Activated T-cell treated with anti-CD3 and anti-CD28 coated beads, Interleukin-2, amount 50 U/mL, for 24 hours (primary cell): ENCODE results near the gene PDE1C.

ENCODE experiments used
- DNase-seq: peaks from one replicate; pipeline ENCODE4 v3.0.0-alpha.2; 2020
- H3K27ac Mint-ChIP-seq: 2 replicates; pipeline ENCODE4 v1.8.0; 2020; ENCODE audit warnings: mild to moderate bottlenecking, mixed read lengths
- H3K27me3 Mint-ChIP-seq: 2 replicates; pipeline ENCODE4 v1.8.0; 2020; ENCODE audit warnings: mixed read lengths
- H3K36me3 Mint-ChIP-seq: 2 replicates; pipeline ENCODE4 v1.8.0; 2020; ENCODE audit warnings: low read depth, mixed read lengths
- H3K4me1 Mint-ChIP-seq: 2 replicates; pipeline ENCODE4 v1.8.0; 2020; ENCODE audit warnings: low read depth, mixed read lengths
- H3K4me3 Mint-ChIP-seq: 2 replicates; pipeline ENCODE4 v1.8.0; 2020; ENCODE audit warnings: mild to moderate bottlenecking, moderate library complexity, mixed read lengths
- H3K9me3 Mint-ChIP-seq: 2 replicates; pipeline ENCODE4 v1.8.0; 2020; ENCODE audit warnings: mixed read lengths

The PDE1C gene

DNA sequence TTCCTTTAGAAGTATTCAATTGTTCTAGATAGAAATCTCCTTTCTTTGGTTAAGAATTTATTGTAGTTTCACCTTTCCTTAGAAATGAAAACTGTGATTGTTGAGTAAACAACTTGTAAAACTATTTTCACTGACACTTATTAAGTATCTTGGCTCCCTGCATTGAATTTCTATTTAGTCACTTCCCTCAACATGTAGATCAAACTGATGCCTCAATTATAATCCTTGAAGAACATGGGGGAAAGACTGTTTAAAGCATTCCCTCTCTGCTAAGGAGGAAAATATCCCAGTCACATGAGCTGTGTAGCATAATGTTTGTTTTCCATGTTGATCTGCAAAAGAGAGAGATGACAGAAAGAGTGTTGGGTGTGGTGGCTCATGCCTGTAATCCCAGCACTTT lies 99.7 kb downstream of the PDE1C start:
- H3K4me3 Mint-ChIP-seq = no peak overlapping the region
- no peak overlapping the region for H3K27ac Mint-ChIP-seq
- H3K4me1 Mint-ChIP-seq = no peaks in the 10 kb centered on the region
- no peak for DNase-seq
- no peaks in the 10 kb centered on the region for H3K27me3 Mint-ChIP-seq
- H3K36me3 Mint-ChIP-seq = no peaks in the 10 kb centered on the region
- peaks cover 2% of the 10 kb centered on the region for H3K9me3 Mint-ChIP-seq

- H3K9me3 Mint-ChIP-seq = peaks cover 5% of the 10 kb centered on the region
- no peak overlapping the region for H3K27ac Mint-ChIP-seq
- no peaks in the 10 kb centered on the region for H3K36me3 Mint-ChIP-seq
- no peak for DNase-seq
- no peak overlapping the region for H3K4me3 Mint-ChIP-seq
- no peaks in the 10 kb centered on the region for H3K27me3 Mint-ChIP-seq
- H3K4me1 Mint-ChIP-seq = no peaks in the 10 kb centered on the region
Observed at GRCh38 chr7:31963569-31964175, 106.5 kb downstream of the PDE1C start.

DNA sequence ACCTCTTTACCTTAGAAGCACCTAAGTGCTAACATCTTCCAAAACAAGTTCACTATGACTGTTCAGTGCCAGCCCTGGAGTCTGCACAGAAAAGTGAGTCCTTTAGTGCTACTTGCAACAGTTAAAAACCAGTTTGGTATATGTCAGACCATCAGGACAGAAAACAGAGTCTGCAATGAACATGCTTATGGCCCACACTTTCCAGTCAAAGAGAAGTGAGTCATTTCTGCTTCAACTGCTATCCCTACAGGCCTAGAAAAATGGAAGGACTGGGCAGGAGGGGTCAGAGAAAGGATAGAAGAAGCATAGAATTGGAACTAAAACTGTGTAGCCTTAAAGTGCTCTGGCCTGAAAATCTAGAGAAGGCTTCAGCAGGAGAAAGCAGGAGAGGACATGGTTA lies 108.0 kb downstream of the PDE1C start:
- Mint-ChIP-seq H3K4me1 (no peaks in the 10 kb centered on the region), H3K27me3 (no peaks in the 10 kb centered on the region), H3K9me3 (peaks cover 5% of the 10 kb centered on the region), H3K27ac (no peak overlapping the region), H3K4me3 (no peak overlapping the region), H3K36me3 (no peaks in the 10 kb centered on the region)
- no peak for DNase-seq

GRCh38 chr7:31958226-31958625 lies 112.0 kb downstream of the PDE1C start:
- Mint-ChIP-seq H3K27me3 (no peaks in the 10 kb centered on the region), H3K27ac (no peak overlapping the region), H3K4me3 (no peak overlapping the region), H3K9me3 (peaks cover 2% of the 10 kb centered on the region), H3K36me3 (no peaks in the 10 kb centered on the region), H3K4me1 (no peaks in the 10 kb centered on the region)
- DNase-seq = no peak

DNA sequence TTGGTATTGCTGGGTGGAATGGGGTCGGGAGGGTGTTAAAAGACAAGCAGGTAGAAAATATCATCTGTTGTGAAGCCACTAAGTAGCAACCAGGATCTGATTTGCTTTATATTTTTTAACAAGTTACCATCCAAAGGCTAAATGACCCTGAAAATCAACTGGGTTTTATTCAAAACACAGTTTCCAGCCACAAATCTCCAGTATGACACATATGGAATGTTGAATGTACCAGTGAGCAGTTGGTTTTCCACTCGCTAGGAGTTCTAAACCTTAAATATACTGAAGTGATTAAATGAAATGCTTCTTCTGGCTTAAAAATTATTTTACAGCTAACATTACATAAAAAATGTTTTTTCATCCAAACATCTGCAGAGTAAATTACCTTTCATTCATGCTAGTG lies 112.5 kb downstream of the PDE1C start:
- H3K4me1 Mint-ChIP-seq = no peaks in the 10 kb centered on the region
- H3K36me3 Mint-ChIP-seq = no peaks in the 10 kb centered on the region
- no peak for DNase-seq
- no peak overlapping the region for H3K27ac Mint-ChIP-seq
- no peaks in the 10 kb centered on the region for H3K27me3 Mint-ChIP-seq
- H3K9me3 Mint-ChIP-seq = peaks cover 2% of the 10 kb centered on the region
- H3K4me3 Mint-ChIP-seq = no peak overlapping the region

GRCh38 chr7:31957090-31957720 lies 113.0 kb downstream of the PDE1C start:
- Mint-ChIP-seq H3K4me3 (no peak overlapping the region), H3K27me3 (no peaks in the 10 kb centered on the region), H3K9me3 (peaks cover 2% of the 10 kb centered on the region), H3K27ac (no peak overlapping the region), H3K36me3 (no peaks in the 10 kb centered on the region), H3K4me1 (no peaks in the 10 kb centered on the region)
- no peak for DNase-seq

GRCh38 chr7:31955641-31956040 lies 114.6 kb downstream of the PDE1C start:
- Mint-ChIP-seq H3K9me3 (no peaks in the 10 kb centered on the region), H3K27me3 (no peaks in the 10 kb centered on the region), H3K36me3 (no peaks in the 10 kb centered on the region), H3K27ac (no peak overlapping the region), H3K4me1 (no peaks in the 10 kb centered on the region), H3K4me3 (no peak overlapping the region)
- no peak for DNase-seq

GRCh38 chr7:31955021-31955420 lies 115.2 kb downstream of the PDE1C start:
- Mint-ChIP-seq H3K27me3 (no peaks in the 10 kb centered on the region), H3K9me3 (no peaks in the 10 kb centered on the region), H3K27ac (no peak overlapping the region), H3K36me3 (no peaks in the 10 kb centered on the region), H3K4me1 (no peaks in the 10 kb centered on the region), H3K4me3 (no peak overlapping the region)
- no peak for DNase-seq

GRCh38 chr7:31954500-31954899 lies 115.7 kb downstream of the PDE1C start:
- no peak overlapping the region for H3K27ac Mint-ChIP-seq
- no peak for DNase-seq
- no peak overlapping the region for H3K4me3 Mint-ChIP-seq
- no peaks in the 10 kb centered on the region for H3K4me1 Mint-ChIP-seq
- H3K27me3 Mint-ChIP-seq = no peaks in the 10 kb centered on the region
- no peaks in the 10 kb centered on the region for H3K9me3 Mint-ChIP-seq
- H3K36me3 Mint-ChIP-seq = no peaks in the 10 kb centered on the region

DNA sequence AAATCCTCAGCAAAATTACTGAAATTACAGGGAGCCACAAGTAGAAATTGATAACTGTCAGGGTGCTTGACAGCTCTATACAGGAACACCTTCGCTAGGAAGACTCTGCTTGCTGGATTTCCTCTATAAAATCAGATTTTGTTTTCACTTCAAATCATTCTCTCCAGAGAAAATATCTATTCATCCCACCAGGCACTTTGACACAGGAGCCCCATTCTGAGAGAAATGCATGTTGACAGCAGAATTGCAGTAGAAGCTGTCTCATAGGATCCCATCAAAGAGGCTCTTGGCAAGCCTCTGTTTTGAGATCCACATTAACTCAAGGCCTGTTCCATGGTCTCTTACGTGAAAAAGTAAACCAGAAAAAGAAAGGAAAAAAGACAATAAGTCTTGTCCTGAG lies 116.8 kb downstream of the PDE1C start:
- H3K4me1 Mint-ChIP-seq = no peaks in the 10 kb centered on the region
- DNase-seq = no peak
- H3K27ac Mint-ChIP-seq = no peak overlapping the region
- H3K9me3 Mint-ChIP-seq = no peaks in the 10 kb centered on the region
- H3K36me3 Mint-ChIP-seq = no peaks in the 10 kb centered on the region
- no peak overlapping the region for H3K4me3 Mint-ChIP-seq
- no peaks in the 10 kb centered on the region for H3K27me3 Mint-ChIP-seq

GRCh38 chr7:31950091-31950755 lies 120.0 kb downstream of the PDE1C start:
- no peak for DNase-seq
- H3K36me3 Mint-ChIP-seq = no peaks in the 10 kb centered on the region
- no peak overlapping the region for H3K27ac Mint-ChIP-seq
- H3K27me3 Mint-ChIP-seq = no peaks in the 10 kb centered on the region
- H3K4me3 Mint-ChIP-seq = no peak overlapping the region
- peaks cover 5% of the 10 kb centered on the region for H3K9me3 Mint-ChIP-seq
- H3K4me1 Mint-ChIP-seq = no peaks in the 10 kb centered on the region

DNA sequence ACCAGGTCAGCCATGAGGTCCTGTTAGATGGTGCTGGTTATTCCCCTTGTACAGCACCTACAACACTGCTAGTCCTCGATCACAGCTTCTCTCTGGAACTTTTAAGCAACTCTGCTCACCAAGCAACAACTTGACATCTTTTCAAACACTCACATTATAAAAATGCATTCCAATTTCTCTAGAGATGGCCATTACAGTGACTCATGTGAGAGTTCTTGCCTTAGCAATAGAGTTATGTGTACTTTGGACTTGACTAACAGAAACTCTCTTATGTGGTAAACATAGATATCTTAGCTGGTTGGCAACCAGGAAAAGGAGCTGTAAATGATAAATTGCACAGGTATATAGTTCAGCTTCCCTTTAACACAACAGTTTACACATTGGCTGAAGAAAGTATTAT lies 122.2 kb downstream of the PDE1C start:
- DNase-seq = no peak
- Mint-ChIP-seq H3K27ac (no peak overlapping the region), H3K4me3 (no peak overlapping the region), H3K27me3 (no peaks in the 10 kb centered on the region), H3K4me1 (no peaks in the 10 kb centered on the region), H3K9me3 (peaks cover 9% of the 10 kb centered on the region), H3K36me3 (no peaks in the 10 kb centered on the region)

- Mint-ChIP-seq H3K4me3 (no peak overlapping the region), H3K27ac (no peak overlapping the region), H3K9me3 (peaks cover 16% of the 10 kb centered on the region), H3K27me3 (no peaks in the 10 kb centered on the region), H3K4me1 (no peaks in the 10 kb centered on the region), H3K36me3 (no peaks in the 10 kb centered on the region)
- DNase-seq = no peak
Observed at GRCh38 chr7:31940167-31940566, 130.0 kb downstream of the PDE1C start.

DNA sequence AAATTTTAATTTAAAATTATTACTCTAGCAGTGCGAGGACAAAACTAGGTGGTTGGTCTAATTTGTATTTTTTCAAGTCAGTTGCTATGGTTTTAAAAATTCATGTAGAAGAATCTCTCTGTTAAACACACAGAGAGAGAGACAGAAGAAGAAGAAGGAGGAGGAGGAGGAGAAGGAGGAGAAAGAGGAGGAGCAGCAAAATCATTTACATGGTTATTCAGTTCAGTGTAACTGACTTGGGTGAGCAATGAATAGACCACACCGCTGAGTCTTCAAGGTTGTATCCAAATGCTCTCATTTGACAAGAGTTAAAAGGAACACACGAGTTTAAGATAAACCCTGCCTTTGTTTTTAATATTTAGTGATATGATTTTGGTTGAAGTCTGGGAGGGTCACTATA lies 131.1 kb downstream of the PDE1C start:
- H3K36me3 Mint-ChIP-seq = no peaks in the 10 kb centered on the region
- DNase-seq = no peak
- peaks cover 16% of the 10 kb centered on the region for H3K9me3 Mint-ChIP-seq
- no peaks in the 10 kb centered on the region for H3K4me1 Mint-ChIP-seq
- H3K4me3 Mint-ChIP-seq = no peak overlapping the region
- H3K27ac Mint-ChIP-seq = no peak overlapping the region
- no peaks in the 10 kb centered on the region for H3K27me3 Mint-ChIP-seq

- no peaks in the 10 kb centered on the region for H3K27me3 Mint-ChIP-seq
- no peak overlapping the region for H3K4me3 Mint-ChIP-seq
- no peak overlapping the region for H3K27ac Mint-ChIP-seq
- H3K9me3 Mint-ChIP-seq = peaks cover 14% of the 10 kb centered on the region
- H3K36me3 Mint-ChIP-seq = no peaks in the 10 kb centered on the region
- no peak for DNase-seq
- H3K4me1 Mint-ChIP-seq = no peaks in the 10 kb centered on the region
Observed at GRCh38 chr7:31938650-31939049, 131.6 kb downstream of the PDE1C start.
